Calu3 (cell line): ENCODE results near the gene TENM4. TPM values are rescaled to one million over a fixed set of nuclear protein-coding genes. Genes with fewer than 3 reads are reported as not detected.

ENCODE experiments used
- BruUV-seq: library from RNA; stranded (reverse); fragments of 400-500 nt; replicated peaks from 2 replicates; lab custom pipeline; 2021; lab: Mats Ljungman, UMichigan
- CTCF ChIA-PET: fragments of 300-600 bp; sonication (Branson Sonifier 250); formaldehyde crosslinking; loops from one replicate; lab custom pipeline; 2022; ENCODE audit warnings: antibody characterized with exemption; lab: Charles Lee
- DNase-seq: peaks from one replicate; pipeline ENCODE4 v3.0.0; 2022
- H3K27ac Mint-ChIP-seq: one replicate; pipeline ENCODE4 v1.8.0; 2022; ENCODE audit warnings: mixed read lengths; ENCODE audit not compliant: unreplicated experiment
- H3K27me3 Mint-ChIP-seq: one replicate; pipeline ENCODE4 v1.8.0; 2022; ENCODE audit warnings: mixed read lengths; ENCODE audit not compliant: unreplicated experiment
- H3K36me3 Mint-ChIP-seq: one replicate; pipeline ENCODE4 v1.8.0; 2022; ENCODE audit warnings: mild to moderate bottlenecking, moderate library complexity, mixed read lengths; ENCODE audit not compliant: insufficient read depth, unreplicated experiment
- H3K4me1 Mint-ChIP-seq: one replicate; pipeline ENCODE4 v1.8.0; 2022; ENCODE audit warnings: mild to moderate bottlenecking, low read depth, mixed read lengths; ENCODE audit not compliant: unreplicated experiment
- H3K4me3 Mint-ChIP-seq: one replicate; pipeline ENCODE4 v1.8.0; 2022; ENCODE audit warnings: mild to moderate bottlenecking, low read depth, moderate library complexity, mixed read lengths; ENCODE audit not compliant: unreplicated experiment
- H3K9me3 Mint-ChIP-seq: one replicate; pipeline ENCODE4 v1.8.0; 2022; ENCODE audit warnings: low read depth, mixed read lengths; ENCODE audit not compliant: unreplicated experiment
- intact Hi-C: fragments of 100-400 bp; cut with micrococcal nuclease; formaldehyde crosslinking; loops from one replicate; pipeline ENCODE4 v1.10.0; 2022; ENCODE audit not compliant: unreplicated experiment
- total RNA-seq: library from RNA; stranded (reverse); gene quantifications from 2 replicates; pipeline ENCODE4 v1.2.3, GENCODE V29; 2022
- TF ChIP-seq, protein P1 (sequence below): fragments of 200-600 bp; IDR thresholded peaks from one replicate; pipeline ENCODE4 v1.8.0; 2022; ENCODE audit warnings: antibody characterized with exemption; ENCODE audit not compliant: unreplicated experiment

The TENM4 gene
- total RNA-seq, 1 experiment from 2014 or later = not detected

DNA sequence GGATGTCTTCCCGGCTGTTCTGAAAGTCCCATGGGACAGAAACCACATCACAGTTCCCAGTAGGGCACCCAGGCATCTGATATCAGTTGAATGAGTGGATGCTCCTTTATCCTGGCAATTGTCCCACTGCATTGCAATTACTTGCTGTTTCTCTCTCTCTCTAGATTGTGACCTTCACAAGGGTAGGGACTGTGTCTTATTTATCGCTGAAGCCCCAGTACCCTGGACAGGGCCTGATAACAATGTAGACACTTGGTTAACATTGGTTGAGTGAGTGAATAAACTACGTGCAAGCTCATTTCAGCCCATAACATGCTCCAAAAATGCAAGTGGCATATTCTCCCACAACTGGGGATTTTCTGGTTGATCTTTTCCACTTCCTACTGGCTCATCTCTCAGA lies 672.5 kb downstream of the TENM4 start:
- H3K36me3 Mint-ChIP-seq = no peaks in the 10 kb centered on the region
- BruUV-seq = no TSS peak
- no peak overlapping the region for H3K4me3 Mint-ChIP-seq
- DNase-seq = no peak
- H3K27ac Mint-ChIP-seq = no peak overlapping the region
- TF ChIP-seq, protein P1, sequence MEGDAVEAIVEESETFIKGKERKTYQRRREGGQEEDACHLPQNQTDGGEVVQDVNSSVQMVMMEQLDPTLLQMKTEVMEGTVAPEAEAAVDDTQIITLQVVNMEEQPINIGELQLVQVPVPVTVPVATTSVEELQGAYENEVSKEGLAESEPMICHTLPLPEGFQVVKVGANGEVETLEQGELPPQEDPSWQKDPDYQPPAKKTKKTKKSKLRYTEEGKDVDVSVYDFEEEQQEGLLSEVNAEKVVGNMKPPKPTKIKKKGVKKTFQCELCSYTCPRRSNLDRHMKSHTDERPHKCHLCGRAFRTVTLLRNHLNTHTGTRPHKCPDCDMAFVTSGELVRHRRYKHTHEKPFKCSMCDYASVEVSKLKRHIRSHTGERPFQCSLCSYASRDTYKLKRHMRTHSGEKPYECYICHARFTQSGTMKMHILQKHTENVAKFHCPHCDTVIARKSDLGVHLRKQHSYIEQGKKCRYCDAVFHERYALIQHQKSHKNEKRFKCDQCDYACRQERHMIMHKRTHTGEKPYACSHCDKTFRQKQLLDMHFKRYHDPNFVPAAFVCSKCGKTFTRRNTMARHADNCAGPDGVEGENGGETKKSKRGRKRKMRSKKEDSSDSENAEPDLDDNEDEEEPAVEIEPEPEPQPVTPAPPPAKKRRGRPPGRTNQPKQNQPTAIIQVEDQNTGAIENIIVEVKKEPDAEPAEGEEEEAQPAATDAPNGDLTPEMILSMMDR = no peak
- peaks cover 3% of the 10 kb centered on the region for H3K9me3 Mint-ChIP-seq
- peaks cover 90% of the 10 kb centered on the region for H3K27me3 Mint-ChIP-seq
- CTCF ChIA-PET = no interaction called here
- H3K4me1 Mint-ChIP-seq = no peaks in the 10 kb centered on the region
- intact Hi-C loops = no loop called here

DNA sequence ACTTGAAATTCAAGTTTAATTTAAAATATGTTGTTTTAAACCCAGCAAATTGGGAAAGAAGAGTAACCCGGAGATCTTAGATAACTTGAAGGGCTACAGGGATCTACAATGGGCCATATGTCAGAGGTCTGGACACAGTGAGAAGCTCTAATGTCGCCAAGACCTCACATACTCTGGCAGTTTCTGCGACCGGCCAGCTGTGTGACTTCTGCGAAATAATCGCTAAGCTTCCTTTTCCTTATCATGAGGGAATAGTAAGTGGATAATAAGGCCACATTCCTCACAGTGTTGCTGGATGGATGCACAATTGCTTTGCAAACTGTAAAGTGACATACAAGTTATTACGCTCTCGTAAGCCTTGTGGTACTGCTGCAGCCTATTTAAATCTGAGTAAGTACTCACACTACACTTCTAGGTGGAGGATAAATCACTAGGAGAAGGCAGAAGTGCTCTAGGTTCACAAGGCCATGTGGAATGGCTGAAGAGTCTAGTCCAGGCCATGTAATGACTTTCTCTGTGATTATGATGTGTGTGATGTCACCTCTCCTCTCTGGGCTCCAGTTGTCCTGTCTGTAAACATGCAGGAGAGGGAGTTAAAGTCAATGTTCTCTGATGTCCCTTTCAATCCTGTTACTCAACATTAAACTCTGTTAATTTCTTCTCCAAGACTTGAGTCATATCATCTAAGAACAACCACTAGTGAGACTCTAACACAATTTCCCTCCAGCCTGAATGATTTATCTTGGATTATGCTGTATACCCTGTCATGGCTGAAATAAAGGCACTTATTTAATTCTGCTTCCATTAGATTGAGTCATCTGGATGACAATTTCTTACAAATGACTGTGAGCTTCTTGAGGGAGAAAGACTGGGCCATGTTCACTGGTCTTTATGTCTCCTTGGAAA lies 673.5 kb downstream of the TENM4 start:
- peaks cover 90% of the 10 kb centered on the region for H3K27me3 Mint-ChIP-seq
- no TSS peak for BruUV-seq
- H3K36me3 Mint-ChIP-seq = no peaks in the 10 kb centered on the region
- H3K9me3 Mint-ChIP-seq = peaks cover 3% of the 10 kb centered on the region
- TF ChIP-seq, protein P1 = no peak
- H3K27ac Mint-ChIP-seq = no peak overlapping the region
- no peaks in the 10 kb centered on the region for H3K4me1 Mint-ChIP-seq
- intact Hi-C loops = no loop called here
- CTCF ChIA-PET = interaction anchor here (0.7 kb wide), 1 partner anchor 165 kb away, joined by 3 read pairs; no protein-coding TSS in a partner anchor
- H3K4me3 Mint-ChIP-seq = no peak overlapping the region
- no peak for DNase-seq

DNA sequence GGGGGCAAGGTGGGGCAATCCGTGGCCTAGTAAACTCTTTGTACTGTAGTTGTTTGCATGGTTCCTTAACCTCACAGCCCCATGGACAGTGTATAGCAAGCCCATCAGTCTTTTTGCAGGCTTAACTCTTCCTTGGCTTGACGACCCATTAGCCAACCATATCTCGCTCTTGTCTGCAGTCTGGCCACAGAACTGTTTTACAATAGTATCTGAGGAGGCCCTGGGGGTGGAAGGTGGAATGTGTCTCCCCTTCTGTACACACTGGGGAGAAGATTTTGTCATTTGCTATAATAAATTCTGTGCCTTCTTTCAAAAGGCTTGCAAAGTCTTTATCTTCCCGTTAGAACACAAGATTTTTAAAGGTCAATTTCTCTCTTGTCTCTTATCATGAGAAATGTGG lies 675.9 kb downstream of the TENM4 start:
- intact Hi-C loops = no loop called here
- no TSS peak for BruUV-seq
- Mint-ChIP-seq H3K4me1 (no peaks in the 10 kb centered on the region), H3K4me3 (no peak overlapping the region), H3K27me3 (peaks cover 81% of the 10 kb centered on the region), H3K36me3 (no peaks in the 10 kb centered on the region), H3K27ac (no peak overlapping the region), H3K9me3 (peaks cover 3% of the 10 kb centered on the region)
- DNase-seq = no peak
- TF ChIP-seq, protein P1 = no peak
- CTCF ChIA-PET = no interaction called here

DNA sequence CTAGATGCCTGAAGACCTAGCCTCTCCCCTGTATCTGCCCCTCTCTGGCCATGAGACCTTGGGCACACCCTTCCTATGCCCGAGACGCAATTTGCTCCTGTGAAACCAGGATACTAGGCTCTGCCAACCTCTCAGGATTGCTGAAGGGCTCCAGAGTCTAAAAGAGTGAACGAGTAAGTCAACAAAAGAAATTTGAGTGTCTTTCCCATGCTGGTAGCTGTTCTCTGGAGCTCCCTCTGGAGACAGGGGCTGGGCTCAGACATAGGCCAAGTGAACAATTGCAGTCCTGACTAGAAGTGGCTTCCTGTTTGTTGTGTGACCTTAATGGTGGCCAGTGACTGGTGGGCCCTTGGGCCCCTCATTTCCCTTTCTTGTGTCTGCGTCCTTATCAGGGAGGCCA lies 677.2 kb downstream of the TENM4 start:
- peaks cover 77% of the 10 kb centered on the region for H3K27me3 Mint-ChIP-seq
- BruUV-seq = no TSS peak
- H3K27ac Mint-ChIP-seq = no peak overlapping the region
- intact Hi-C loops = no loop called here
- CTCF ChIA-PET = interaction anchor here (1.0 kb wide), 1 partner anchor 1552 kb away, joined by 3 read pairs; no protein-coding TSS in a partner anchor
- TF ChIP-seq, protein P1 = no peak
- no peak overlapping the region for H3K4me3 Mint-ChIP-seq
- no peak for DNase-seq
- no peaks in the 10 kb centered on the region for H3K9me3 Mint-ChIP-seq
- H3K4me1 Mint-ChIP-seq = no peaks in the 10 kb centered on the region
- H3K36me3 Mint-ChIP-seq = no peaks in the 10 kb centered on the region
